Skin epidermis (tissue), 12 donors: ENCODE measurements around the gene PDCD5.
A peak's percentile ranks its signal among the peaks of the same experiment; 100 is the strongest.
"Not testable (repeated sequence)": the region's sequence is repeated elsewhere in the genome, so short reads cannot be mapped to it uniquely, and the experiment has no call there.

ENCODE experiments used
- H3K27ac ChIP-seq, 21 experiments: fragments of 200-600 bp; sonication (generic) in 11 of 21; one replicate each; pipeline ENCODE4 v1.5.0; 2020; ENCODE audit warnings: mild to moderate bottlenecking in 3 of 21, inconsistent platforms in 2 of 21, moderate library complexity in 2 of 21
- H3K4me3 ChIP-seq, 7 experiments: fragments of 200-600 bp; sonication (generic) in 2 of 7; one replicate each; pipeline ENCODE4 v1.5.0; 2020; ENCODE audit warnings: inconsistent platforms in 2 of 7, mild to moderate bottlenecking in 2 of 7, moderate library complexity in 1 of 7

Gene PDCD5, protein sequence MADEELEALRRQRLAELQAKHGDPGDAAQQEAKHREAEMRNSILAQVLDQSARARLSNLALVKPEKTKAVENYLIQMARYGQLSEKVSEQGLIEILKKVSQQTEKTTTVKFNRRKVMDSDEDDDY

GRCh38 chr19:32580901-32581704, at the start of gene PDCD5:
TSS of gene PDCD5 (plus strand) at chr19:32581190. CDS start at chr19:32581262, 72 bp downstream.
- H3K4me3 ChIP-seq, result peak within 1 kb of the TSS; percentile 67 to 90 (median 81)
- H3K27ac ChIP-seq, result peak within 1 kb of the TSS; percentile 60 to 95 (median 89)

GRCh38 chr19:32532233-32532632, 48.8 kb upstream of the PDCD5 start:
- Histone ChIP-seq H3K27ac (no peak overlapping the region), H3K4me3 (no peak overlapping the region)

- H3K4me3 ChIP-seq, result no peak overlapping the region
- no peak overlapping the region for H3K27ac ChIP-seq
These were observed 43.4 kb upstream of the PDCD5 start for GRCh38 chr19:32537580-32537979.

GRCh38 chr19:32539240-32539916, 41.6 kb upstream of the PDCD5 start:
- H3K27ac ChIP-seq, result no peak overlapping the region

DNA sequence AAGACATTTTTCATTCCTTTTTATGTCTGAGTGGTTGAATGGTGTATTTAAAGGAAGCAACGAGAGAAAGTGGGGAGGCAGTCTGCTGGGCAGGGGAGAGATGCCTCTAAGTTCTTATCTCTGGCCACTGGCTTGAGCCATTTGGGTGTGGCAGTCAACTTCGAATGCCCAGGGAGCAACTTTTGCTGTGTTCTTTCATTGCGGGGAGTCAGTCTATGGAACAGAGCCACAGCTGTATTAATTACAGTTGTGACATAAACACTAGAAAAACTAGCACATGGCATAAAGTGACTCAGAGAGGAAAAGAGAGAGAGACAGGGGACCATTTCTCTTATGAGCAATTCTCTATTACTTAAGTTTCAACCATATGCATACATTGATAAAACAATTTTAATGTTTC, 40.4 kb upstream of the PDCD5 start:
- no peak overlapping the region for H3K27ac ChIP-seq
- no peak overlapping the region for H3K4me3 ChIP-seq

More at GRCh38 chr19:32539240-32539916, 41.6 kb upstream of the PDCD5 start:
- H3K4me3 ChIP-seq, result no peak overlapping the region

- not testable (repeated sequence) for H3K4me3 ChIP-seq
These were observed 39.6 kb upstream of the PDCD5 start for GRCh38 chr19:32541376-32541775.

DNA sequence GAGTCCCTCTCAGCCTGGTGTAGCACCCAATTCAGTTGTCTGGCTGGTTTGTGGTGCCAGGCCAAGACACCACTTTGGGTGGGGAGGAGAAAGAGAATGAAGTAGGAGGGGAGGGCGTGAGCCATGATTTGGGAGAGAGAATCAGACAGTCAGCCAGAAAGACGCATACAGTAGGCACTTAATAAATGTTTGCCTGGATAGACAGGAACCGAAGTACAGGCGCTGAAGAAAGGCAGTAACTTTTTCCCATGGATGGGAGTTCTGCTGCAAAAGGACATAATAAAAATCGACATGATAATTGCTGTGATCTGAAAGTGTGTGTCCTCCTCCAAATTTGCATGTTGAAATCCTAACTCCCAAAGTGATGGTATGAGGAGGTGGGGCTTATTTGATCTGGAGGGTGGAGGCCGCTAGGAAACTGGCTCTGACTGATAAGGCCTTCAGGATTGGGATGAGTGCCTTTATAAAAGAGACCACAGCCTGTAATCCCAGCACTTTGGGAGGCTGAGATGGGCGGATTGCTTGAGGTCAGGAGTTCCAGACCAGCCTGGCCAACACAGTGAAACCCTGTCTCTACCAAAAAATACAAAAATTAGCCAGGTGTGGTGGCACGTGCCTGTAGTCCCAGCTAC, 38.4 kb upstream of the PDCD5 start:
- no peak overlapping the region for H3K4me3 ChIP-seq
- H3K27ac ChIP-seq, result no peak overlapping the region

More at GRCh38 chr19:32541376-32541775, 39.6 kb upstream of the PDCD5 start:
- not testable (repeated sequence) for H3K27ac ChIP-seq

- Histone ChIP-seq H3K27ac (no peak overlapping the region), H3K4me3 (no peak overlapping the region)
These were observed 37.7 kb upstream of the PDCD5 start for GRCh38 chr19:32543115-32543900.

GRCh38 chr19:32544917-32545316, 36.1 kb upstream of the PDCD5 start:
- H3K4me3 ChIP-seq, result no peak overlapping the region
- H3K27ac ChIP-seq, result no peak overlapping the region

DNA sequence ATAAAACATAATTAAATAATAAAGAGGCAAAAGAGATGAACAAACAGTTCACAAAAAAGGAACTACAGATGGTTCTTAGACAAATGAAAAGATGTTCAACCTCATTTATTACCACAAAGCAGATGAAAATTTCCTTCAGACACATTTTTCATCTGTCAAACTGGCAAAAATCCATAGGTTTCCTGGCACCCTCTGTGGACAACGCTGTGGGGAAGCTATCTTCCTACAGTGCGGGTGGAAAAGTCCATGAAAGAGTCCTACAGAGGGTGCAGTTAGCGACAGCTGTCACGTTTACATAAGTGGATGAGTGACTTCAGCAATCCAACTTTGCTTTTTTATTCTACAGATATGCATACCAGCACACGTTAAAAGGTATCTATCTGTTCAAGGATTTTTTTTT, 30.3 kb upstream of the PDCD5 start:
- Histone ChIP-seq H3K27ac (no peak overlapping the region), H3K4me3 (no peak overlapping the region)

- no peak overlapping the region for H3K27ac ChIP-seq
- no peak overlapping the region for H3K4me3 ChIP-seq
These were observed 25.2 kb upstream of the PDCD5 start for GRCh38 chr19:32555786-32556185.

DNA sequence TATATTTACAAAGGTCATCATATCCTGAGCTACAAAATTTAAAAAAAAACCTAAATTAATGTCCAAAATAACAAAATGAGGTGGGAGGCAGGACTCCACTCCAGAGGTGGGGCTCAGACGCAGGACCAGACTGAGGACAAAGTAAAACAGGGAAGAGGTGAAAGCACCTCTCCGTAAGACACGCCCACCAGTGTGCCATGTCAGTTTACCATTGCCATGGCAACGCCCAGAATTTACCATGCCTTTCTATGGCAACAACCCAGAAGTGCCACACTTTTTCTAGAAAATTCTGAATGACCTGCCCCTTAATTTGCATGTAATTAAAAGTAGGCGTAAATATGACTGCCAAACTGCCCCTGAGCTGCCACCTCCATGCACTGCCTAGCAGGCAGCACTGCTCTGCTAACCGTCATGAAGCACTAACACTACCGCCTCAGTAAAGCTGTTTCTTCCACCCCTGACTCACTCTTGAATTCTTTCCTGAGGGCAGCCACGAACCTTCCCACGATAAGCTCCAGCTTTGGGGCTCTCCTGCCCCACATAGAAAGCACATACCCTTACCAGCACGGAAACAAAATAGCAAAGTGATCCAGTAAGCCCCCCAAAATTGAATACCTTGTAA, 22.3 kb upstream of the PDCD5 start:
- Histone ChIP-seq H3K27ac (no peak overlapping the region), H3K4me3 (no peak overlapping the region)

GRCh38 chr19:32563761-32564160, 17.2 kb upstream of the PDCD5 start:
- Histone ChIP-seq H3K4me3 (no peak overlapping the region), H3K27ac (no peak overlapping the region)

DNA sequence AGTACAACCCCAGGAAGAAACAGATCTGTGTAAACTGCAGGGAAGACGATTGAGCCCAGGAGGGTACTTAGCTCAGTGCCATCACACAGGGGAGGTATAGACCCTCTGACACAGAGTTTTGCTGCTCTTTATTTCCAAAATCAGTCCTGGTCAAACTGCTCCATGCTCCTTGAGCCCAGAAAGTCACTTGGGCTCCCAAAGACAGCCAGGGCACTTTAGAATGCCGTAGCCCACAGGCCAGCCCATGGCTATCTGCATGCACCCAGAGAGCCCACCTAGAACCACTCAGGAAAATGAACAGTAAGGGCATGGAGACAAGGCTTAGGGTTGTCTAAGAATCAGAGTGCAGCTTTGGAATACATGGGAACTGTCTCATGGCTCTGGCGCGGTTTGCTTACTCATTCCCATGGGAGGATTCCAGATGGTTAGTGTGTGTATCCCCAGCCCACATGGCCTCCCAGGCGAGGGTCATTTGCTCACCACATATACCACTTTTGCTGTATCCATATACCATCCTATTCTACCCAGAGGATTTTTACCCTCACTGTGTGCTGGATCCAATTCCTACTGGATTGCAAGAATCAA, 14.7 kb upstream of the PDCD5 start:
- H3K27ac ChIP-seq, result no peak overlapping the region
- H3K4me3 ChIP-seq, result no peak overlapping the region

DNA sequence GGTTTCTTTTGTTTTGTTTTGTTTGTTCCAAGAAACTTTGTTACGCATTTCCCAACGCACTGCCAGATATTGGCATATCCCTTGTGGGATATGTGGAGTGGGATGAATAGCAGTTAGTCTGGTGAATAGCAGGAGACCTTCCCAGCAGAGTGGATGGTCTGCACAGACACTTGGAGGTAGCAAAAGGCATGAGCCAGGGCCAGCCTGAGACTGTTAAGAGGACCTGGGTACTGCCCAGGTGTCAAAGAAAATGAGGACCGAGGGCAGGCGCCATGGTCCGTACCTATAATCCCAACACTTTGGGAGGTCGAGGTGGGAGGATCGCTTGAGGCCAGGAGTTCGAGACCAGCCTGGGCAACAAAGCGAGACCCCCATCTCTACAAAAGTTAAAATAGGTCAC, 13.5 kb upstream of the PDCD5 start:
- Histone ChIP-seq H3K27ac (no peak overlapping the region), H3K4me3 (no peak overlapping the region)

- H3K4me3 ChIP-seq, result no peak overlapping the region
These were observed 10.8 kb upstream of the PDCD5 start for GRCh38 chr19:32570081-32570785.

GRCh38 chr19:32571471-32572075, 9.4 kb upstream of the PDCD5 start:
- not testable (repeated sequence) for H3K27ac ChIP-seq, H3K4me3 ChIP-seq

More at GRCh38 chr19:32570081-32570785, 10.8 kb upstream of the PDCD5 start:
- no peak overlapping the region for H3K27ac ChIP-seq
